GM21423 (cell line): ENCODE results near the gene RBFOX2.
"Not testable (repeated sequence)": the region's sequence is repeated elsewhere in the genome, so short reads cannot be mapped to it uniquely, and the experiment has no call there.

Experiments
- ATAC-seq: cut with Tn5 transposase; IDR thresholded peaks from one replicate; pipeline ENCODE4 v1.9.1; 2021; ENCODE audit warnings: mild to moderate bottlenecking, moderate library complexity; ENCODE audit not compliant: unreplicated experiment

RBFOX2 gene

GRCh38 chr22:35719212-35719875 lies 309.3 kb downstream of the RBFOX2 start:
- no peak for ATAC-seq

DNA sequence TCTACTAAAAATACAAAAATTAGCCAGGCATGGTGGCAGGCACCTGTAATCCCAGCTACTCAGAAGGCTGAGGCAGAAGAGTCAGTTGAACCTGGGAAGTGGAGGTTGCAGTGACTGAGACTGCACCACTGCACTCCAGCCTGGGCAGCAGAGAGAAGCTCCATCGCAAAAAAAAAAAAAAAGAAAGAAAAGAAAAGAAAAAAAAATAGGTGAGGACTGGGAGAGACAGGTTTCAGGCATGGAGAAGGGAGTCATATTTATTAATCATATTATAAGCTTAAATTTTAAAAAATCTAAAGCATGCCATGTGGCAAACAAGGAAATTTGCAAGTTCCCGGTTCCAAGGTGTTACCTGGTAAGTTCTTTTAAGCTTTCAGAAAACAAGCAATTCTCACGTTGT lies 311.1 kb downstream of the RBFOX2 start, which contains the start of gene APOL5:
Gene APOL5 (plus strand): TSS at position 301 of the 400 bp plus-strand sequence. CDS start 0 bp downstream, at position 301.
- ATAC-seq: no peak

DNA sequence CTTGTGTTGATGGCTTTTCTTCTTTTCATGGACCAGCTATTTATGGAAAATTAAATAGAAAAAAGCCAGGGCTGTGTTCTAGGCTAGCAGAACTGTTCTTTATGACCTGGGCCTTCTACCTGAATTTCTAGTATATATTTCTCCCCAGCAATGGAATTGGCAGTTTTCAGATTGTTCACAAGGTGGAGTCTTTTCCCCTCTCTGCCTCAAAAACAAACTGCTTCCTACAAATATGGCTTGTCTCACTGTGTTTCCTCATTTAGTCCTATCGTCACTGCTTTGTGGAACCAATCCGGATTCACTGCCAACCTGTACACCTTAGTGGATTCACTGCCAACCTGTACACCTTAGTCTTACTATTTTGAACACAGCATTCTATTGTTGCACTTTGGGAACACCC lies 316.0 kb downstream of the RBFOX2 start:
- ATAC-seq: no peak

DNA sequence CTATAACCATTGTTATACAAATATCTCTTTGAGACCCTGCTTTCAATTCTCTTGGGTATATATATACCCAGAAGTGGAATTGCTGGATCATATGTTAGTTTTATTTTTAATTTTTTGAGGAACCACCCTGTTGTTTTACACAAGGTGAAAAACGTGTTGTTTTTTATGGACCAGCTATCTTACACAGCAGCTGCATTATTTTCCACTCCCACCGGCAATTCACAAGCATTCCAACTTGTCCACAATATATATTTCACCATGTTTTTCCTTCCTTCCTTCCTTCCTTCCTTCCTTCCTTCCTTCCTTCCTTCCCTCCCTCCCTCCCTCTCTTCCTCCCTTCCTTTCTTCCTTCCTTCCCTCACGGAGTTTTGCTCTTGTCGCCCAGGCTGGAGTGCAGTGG lies 317.3 kb downstream of the RBFOX2 start:
- ATAC-seq: no peak

DNA sequence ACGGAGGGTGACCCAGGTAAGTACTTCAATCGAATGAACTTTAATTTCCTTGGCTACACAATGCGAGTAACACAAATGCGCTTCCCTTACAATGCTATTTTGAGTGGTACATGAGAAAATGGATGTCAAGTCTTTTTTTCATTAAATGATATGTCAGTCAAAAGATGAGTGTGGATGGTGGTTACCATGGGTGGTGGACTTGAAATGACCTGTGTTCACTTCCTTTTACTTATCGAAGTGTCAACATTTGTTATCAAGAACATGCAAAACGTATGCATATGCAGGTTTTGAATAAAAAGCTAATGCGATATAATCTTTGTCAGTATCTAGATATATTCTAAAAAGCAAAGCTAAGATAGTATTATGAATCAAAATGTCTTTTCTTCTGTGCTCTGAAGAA lies 319.7 kb downstream of the RBFOX2 start:
- ATAC-seq: no peak

GRCh38 chr22:35708453-35708852 lies 320.2 kb downstream of the RBFOX2 start:
- no peak for ATAC-seq

GRCh38 chr22:35705141-35705540 lies 323.5 kb downstream of the RBFOX2 start:
- no peak for ATAC-seq

- ATAC-seq: no peak
Measured at GRCh38 chr22:35703861-35704584, 324.6 kb downstream of the RBFOX2 start.

- ATAC-seq: not testable (repeated sequence)
Measured at GRCh38 chr22:35699852-35700251, 328.8 kb downstream of the RBFOX2 start.

DNA sequence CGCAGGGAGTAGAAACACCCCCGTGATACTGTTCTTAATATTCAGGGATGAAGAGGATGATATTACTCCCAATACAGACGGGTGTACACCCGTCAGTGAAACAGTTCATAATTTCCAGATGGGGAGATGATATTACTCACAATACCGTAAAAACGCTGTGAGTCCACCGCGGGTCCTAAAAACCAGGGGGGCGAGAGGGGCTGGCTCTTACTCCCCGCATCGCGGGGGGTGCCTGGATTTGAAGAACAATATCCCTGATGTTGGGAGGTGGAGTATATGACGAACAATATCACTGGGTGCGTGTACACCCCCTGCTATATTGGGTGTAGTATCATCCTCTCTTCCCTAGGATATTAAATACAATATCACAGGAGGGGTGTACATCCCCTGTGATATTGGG lies 331.5 kb downstream of the RBFOX2 start:
- no peak for ATAC-seq

- ATAC-seq: no peak
Measured at GRCh38 chr22:35695202-35695601, 333.4 kb downstream of the RBFOX2 start.

DNA sequence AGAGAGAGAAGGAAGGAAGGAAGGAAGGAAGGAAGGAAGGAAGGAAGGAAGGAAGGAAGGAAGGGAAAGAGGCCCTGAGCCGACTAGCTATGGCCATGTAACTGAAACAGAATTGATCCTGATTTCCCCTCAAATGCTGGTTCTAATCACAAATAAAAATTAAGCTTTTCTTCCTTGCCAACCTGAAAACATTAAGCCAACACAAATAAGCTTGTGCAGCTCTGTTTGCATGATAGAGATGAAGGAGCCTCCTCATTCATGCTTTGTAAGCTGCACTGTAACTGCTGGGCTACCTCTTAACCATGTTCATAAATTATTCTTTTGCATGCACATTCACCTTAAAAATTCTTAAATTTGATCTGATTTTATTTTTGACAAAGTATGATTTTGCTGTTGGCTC lies 338.6 kb downstream of the RBFOX2 start:
- ATAC-seq: no peak

DNA sequence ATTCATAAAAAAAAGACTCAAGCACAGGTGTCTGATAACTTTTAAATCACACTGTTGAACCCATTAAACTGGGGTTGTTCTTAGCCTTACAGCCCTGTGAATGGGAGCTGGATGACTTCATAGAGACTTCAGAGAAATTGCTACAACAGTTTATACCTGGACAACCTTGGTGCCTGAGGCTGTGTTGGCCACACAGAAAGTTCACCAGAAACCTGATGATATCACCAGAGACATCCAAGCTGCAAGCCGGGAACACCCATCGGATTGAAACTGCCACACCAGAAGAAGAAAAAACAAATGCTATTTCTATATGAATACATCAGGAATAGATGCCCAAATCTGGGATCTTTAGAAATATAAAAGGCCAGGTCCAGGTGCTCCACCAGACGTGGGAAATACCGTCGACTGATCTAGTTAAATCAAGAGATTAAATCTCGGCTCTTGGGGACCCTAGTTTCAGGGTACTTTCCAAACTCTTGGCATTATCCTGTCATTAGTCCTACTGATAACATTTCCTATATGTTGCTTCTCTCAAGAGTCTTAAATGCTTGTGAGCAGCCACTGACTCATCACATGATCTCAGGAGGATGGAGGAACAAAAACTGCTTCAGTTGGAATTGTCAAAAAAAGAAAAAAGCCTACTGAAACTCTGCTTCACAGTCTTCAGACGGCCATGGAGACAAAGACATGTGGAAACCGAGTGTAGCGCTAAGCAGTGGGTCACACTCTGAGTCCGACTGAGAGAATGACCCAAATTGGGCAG lies 339.5 kb downstream of the RBFOX2 start:
- no peak for ATAC-seq
